Caki2 (cell line): ENCODE data around the gene MYBBP1A. TPM values are rescaled to one million over a fixed set of nuclear protein-coding genes. Genes with fewer than 3 reads are reported as not detected.
A peak's percentile ranks its signal among the peaks of the same experiment; 100 is the strongest.
"Not testable (repeated sequence)": the region's sequence is repeated elsewhere in the genome, so short reads cannot be mapped to it uniquely, and the experiment has no call there.

Experiments
- DNase-seq: peaks from one replicate; pipeline ENCODE4 v3.0.0-alpha.2; 2015; ENCODE audit warnings: low read depth
- in situ Hi-C: cut with HindIII; loops from 2 replicates; pipeline ENCODE4 v1.10.0; 2016; ENCODE audit warnings: low sequenced_read_pairs, low pct_unique_long_range_greater_than_20kb, mixed read lengths
- total RNA-seq: library from RNA; depleted of rRNA; stranded (reverse); fragments of >200 nt; shearing (Covaris generic); gene quantifications from 2 replicates; pipeline ENCODE4 v1.2.3, GENCODE V29; 2014; ENCODE audit warnings: low replicate concordance

The MYBBP1A gene
- total RNA-seq, 1 experiment from 2014 or later, result 44.8 TPM

- DNase-seq, result no peak
- in situ Hi-C loops, result no loop called here
Measured at GRCh38 chr17:4592240-4593005, 37.2 kb upstream of the MYBBP1A start.

- DNase-seq, result peak; percentile 59
Measured at GRCh38 chr17:4591529-4591928, 36.3 kb upstream of the MYBBP1A start.

GRCh38 chr17:4590981-4591453 lies 35.8 kb upstream of the MYBBP1A start:
- no peak for DNase-seq
- in situ Hi-C loops, result no loop called here

More at GRCh38 chr17:4591529-4591928, 36.3 kb upstream of the MYBBP1A start:
- in situ Hi-C loops, result no loop called here

- DNase-seq, in situ Hi-C loops: not testable (repeated sequence)
Measured at GRCh38 chr17:4590042-4590441, 34.9 kb upstream of the MYBBP1A start.

GRCh38 chr17:4588898-4589625 lies 33.9 kb upstream of the MYBBP1A start:
- DNase-seq, result no peak
- in situ Hi-C loops, result no loop called here

GRCh38 chr17:4588391-4588790 lies 33.2 kb upstream of the MYBBP1A start:
- in situ Hi-C loops, result no loop called here
- no peak for DNase-seq

GRCh38 chr17:4587803-4588202 lies 32.6 kb upstream of the MYBBP1A start:
- no peak for DNase-seq
- in situ Hi-C loops, result no loop called here

GRCh38 chr17:4587195-4587594 lies 32.0 kb upstream of the MYBBP1A start:
- in situ Hi-C loops, result no loop called here
- DNase-seq, result no peak

GRCh38 chr17:4586043-4586442 lies 30.9 kb upstream of the MYBBP1A start:
- in situ Hi-C loops, result no loop called here
- no peak for DNase-seq

GRCh38 chr17:4585638-4585994 lies 30.4 kb upstream of the MYBBP1A start:
- DNase-seq, result no peak
- in situ Hi-C loops, result no loop called here

GRCh38 chr17:4584917-4585637 lies 29.9 kb upstream of the MYBBP1A start:
- in situ Hi-C loops, result no loop called here
- DNase-seq, result peak; percentile 74

GRCh38 chr17:4584101-4584916 lies 29.1 kb upstream of the MYBBP1A start, which contains the start of gene SMTNL2:
Gene SMTNL2 (plus strand): TSS chr17:4584529. CDS start chr17:4584606, 77 bp downstream.
- DNase-seq, result peak; percentile 35
- in situ Hi-C loops, result no loop called here

GRCh38 chr17:4583782-4584100 lies 28.6 kb upstream of the MYBBP1A start:
- in situ Hi-C loops, result no loop called here
- no peak for DNase-seq

- no peak for DNase-seq
- in situ Hi-C loops, result no loop called here
Measured at GRCh38 chr17:4583206-4583605, 28.0 kb upstream of the MYBBP1A start.

GRCh38 chr17:4582691-4583090 lies 27.5 kb upstream of the MYBBP1A start:
- DNase-seq, result no peak
- in situ Hi-C loops, result no loop called here

GRCh38 chr17:4582101-4582501 lies 26.9 kb upstream of the MYBBP1A start:
- no peak for DNase-seq
- in situ Hi-C loops, result no loop called here

GRCh38 chr17:4580291-4580690 lies 25.1 kb upstream of the MYBBP1A start:
- in situ Hi-C loops, result no loop called here

GRCh38 chr17:4579678-4580077 lies 24.5 kb upstream of the MYBBP1A start:
- in situ Hi-C loops, result no loop called here
- no peak for DNase-seq

More at GRCh38 chr17:4580291-4580690, 25.1 kb upstream of the MYBBP1A start:
- DNase-seq, result peak; percentile 17
